ENCODE data around the gene GSTM2. TPM values are rescaled to one million over a fixed set of nuclear protein-coding genes. Genes with fewer than 3 reads are reported as not detected.
"Not testable (repeated sequence)": the region's sequence is repeated elsewhere in the genome, so short reads cannot be mapped to it uniquely, and the experiment has no call there.

The GSTM2 gene
- total and polyA plus RNA-seq, 4 donors: 7.7 to 106 (median 39.6) TPM

DNA sequence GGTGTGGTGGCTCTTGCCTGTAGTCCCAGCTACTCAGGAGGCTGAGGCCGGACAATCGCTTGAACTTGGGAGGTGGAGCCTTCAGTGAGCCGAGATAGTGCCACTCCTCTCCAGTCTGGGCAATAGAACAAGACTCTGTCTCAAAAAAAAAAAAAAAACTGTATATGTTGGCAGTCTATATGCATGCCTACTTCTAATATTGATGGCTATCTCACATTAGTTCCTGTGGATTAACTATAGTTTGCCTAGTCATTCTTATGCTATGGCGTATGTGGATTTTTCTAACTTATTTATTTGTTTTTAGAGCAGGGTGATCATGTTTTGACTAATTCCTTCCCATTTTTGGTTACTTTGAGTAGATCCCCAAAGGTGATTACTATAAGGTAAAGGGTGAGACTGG, 29.2 kb downstream of the GSTM2 start:
- Histone ChIP-seq H3K4me1 (ENCODE audit: control insufficient read depth in 5 of 5, insufficient read depth in 5 of 5, low read length in 5 of 5) (no peaks in the 10 kb centered on the region), H3K27ac (ENCODE audit: low read depth in 1 of 2, low read length in 1 of 2) (no peak overlapping the region), H3K36me3 (ENCODE audit: control insufficient read depth in 4 of 4, insufficient read depth in 4 of 4, low read length in 4 of 4) (peaks cover 0 to 4% (median 0%) of the 10 kb centered on the region in 4 donors), H3K4me3 (no peak overlapping the region), H3K27me3 (ENCODE audit: control insufficient read depth in 3 of 3, insufficient read depth in 3 of 3, low read length in 2 of 3) (no peaks in the 10 kb centered on the region), H3K9me3 (ENCODE audit: control insufficient read depth in 4 of 4, insufficient read depth in 3 of 4, low read length in 3 of 4) (no peaks in the 10 kb centered on the region), H3K9ac (ENCODE audit: insufficient read depth in 1 of 2, low read length in 2 of 2) (no peak overlapping the region)
- TF ChIP-seq, protein P1, sequence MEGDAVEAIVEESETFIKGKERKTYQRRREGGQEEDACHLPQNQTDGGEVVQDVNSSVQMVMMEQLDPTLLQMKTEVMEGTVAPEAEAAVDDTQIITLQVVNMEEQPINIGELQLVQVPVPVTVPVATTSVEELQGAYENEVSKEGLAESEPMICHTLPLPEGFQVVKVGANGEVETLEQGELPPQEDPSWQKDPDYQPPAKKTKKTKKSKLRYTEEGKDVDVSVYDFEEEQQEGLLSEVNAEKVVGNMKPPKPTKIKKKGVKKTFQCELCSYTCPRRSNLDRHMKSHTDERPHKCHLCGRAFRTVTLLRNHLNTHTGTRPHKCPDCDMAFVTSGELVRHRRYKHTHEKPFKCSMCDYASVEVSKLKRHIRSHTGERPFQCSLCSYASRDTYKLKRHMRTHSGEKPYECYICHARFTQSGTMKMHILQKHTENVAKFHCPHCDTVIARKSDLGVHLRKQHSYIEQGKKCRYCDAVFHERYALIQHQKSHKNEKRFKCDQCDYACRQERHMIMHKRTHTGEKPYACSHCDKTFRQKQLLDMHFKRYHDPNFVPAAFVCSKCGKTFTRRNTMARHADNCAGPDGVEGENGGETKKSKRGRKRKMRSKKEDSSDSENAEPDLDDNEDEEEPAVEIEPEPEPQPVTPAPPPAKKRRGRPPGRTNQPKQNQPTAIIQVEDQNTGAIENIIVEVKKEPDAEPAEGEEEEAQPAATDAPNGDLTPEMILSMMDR (IDR thresholded peaks at IDR 0.05; ENCODE audit: control extremely low read depth, extremely low read depth): no peak
- WGBS, 2 donors: 96% methylated on average over 4 of the region's 4 CpGs; no CpG with 5 or more reads in 1 of the 2 donors
- DNase-seq (no peak), ATAC-seq (ENCODE audit: insufficient read depth, low FRiP score) (no peak)

DNA sequence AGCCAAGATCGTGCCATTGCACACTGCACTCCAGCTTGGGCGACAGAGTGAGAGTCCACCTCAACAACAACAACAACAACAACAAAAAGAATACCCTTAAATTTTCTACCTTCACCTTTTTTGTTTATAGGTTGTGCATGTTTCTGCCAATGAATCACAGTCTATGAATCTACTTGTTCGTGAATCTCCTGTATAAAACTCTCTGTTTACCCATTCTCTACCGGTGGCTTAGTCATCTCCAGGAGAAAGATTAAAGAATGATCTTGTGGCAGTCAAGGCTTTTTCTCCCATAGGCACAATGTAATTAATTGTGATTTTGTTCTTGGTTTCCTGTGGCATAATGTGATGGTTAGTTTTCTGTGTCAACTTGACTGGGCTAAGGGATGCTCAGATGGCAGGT, 30.0 kb downstream of the GSTM2 start:
- not testable (repeated sequence) for H3K27me3 ChIP-seq (ENCODE audit: control insufficient read depth in 3 of 3, insufficient read depth in 3 of 3, low read length in 2 of 3); H3K4me3 ChIP-seq; H3K36me3 ChIP-seq (ENCODE audit: control insufficient read depth in 4 of 4, insufficient read depth in 4 of 4, low read length in 4 of 4); H3K9me3 ChIP-seq (ENCODE audit: control insufficient read depth in 4 of 4, insufficient read depth in 3 of 4, low read length in 3 of 4); ATAC-seq (ENCODE audit: insufficient read depth, low FRiP score); H3K9ac ChIP-seq (ENCODE audit: insufficient read depth in 1 of 2, low read length in 2 of 2); H3K4me1 ChIP-seq (ENCODE audit: control insufficient read depth in 5 of 5, insufficient read depth in 5 of 5, low read length in 5 of 5); DNase-seq; H3K27ac ChIP-seq (ENCODE audit: low read depth in 1 of 2, low read length in 1 of 2)
- WGBS, 2 donors: 89% methylated on average over 4 of the region's 4 CpGs; no CpG with 5 or more reads in 1 of the 2 donors

DNA sequence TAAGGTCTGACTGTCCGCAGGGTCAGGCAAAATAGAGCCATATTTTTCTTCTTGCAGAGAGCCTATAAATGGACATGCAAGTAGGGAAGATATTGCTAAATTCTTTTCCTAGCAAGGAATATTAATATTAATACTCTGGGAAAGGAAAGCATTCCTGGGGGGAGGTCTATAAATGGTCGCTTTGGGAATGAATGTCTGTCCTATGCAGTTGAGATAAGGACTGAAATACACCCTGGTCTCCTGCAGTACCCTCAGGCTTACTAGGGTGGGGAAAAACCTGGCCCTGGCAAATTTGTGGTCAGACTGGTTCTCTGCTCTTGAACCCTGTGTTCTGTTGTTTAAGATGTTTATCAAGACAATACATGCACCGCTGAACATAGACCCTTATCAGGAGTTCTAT, 35.1 kb downstream of the GSTM2 start:
- not testable (repeated sequence) for H3K27me3 ChIP-seq (ENCODE audit: control insufficient read depth in 3 of 3, insufficient read depth in 3 of 3, low read length in 2 of 3); H3K36me3 ChIP-seq (ENCODE audit: control insufficient read depth in 4 of 4, insufficient read depth in 4 of 4, low read length in 4 of 4); H3K9me3 ChIP-seq (ENCODE audit: control insufficient read depth in 4 of 4, insufficient read depth in 3 of 4, low read length in 3 of 4); H3K4me3 ChIP-seq; H3K4me1 ChIP-seq (ENCODE audit: control insufficient read depth in 5 of 5, insufficient read depth in 5 of 5, low read length in 5 of 5); H3K9ac ChIP-seq (ENCODE audit: insufficient read depth in 1 of 2, low read length in 2 of 2); ATAC-seq (ENCODE audit: insufficient read depth, low FRiP score); H3K27ac ChIP-seq (ENCODE audit: low read depth in 1 of 2, low read length in 1 of 2)
- WGBS, 2 donors: 85 to 86% methylated on average over 3 of the region's 3 CpGs
- peak in 1 of 3 donors; percentile 0 for DNase-seq

DNA sequence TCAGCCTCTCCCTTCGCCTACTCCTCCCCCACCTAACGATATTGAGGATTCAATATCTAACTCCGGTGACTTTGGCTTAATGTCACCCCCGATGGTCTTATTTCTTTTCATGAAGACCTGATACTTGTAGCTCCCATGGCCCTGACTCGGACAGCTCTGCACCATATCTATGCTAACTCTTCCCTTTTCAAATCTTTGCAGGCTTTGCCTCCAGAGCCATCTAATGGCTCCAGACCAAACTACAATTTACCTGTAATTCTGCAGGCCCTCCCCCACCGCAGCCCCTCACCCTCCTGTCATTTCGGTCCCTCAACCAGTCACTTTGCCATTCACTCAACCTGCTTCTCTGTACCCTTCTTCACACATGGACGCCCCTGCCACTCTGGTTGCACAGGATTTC, 36.3 kb downstream of the GSTM2 start:
- Histone ChIP-seq H3K9me3 (ENCODE audit: control insufficient read depth in 4 of 4, insufficient read depth in 3 of 4, low read length in 3 of 4) (no peaks in the 10 kb centered on the region), H3K36me3 (ENCODE audit: control insufficient read depth in 4 of 4, insufficient read depth in 4 of 4, low read length in 4 of 4) (peaks cover 0 to 4% (median 0%) of the 10 kb centered on the region in 4 donors), H3K4me3 (no peak overlapping the region), H3K27ac (ENCODE audit: low read depth in 1 of 2, low read length in 1 of 2) (no peak overlapping the region), H3K9ac (ENCODE audit: insufficient read depth in 1 of 2, low read length in 2 of 2) (no peak overlapping the region), H3K27me3 (ENCODE audit: control insufficient read depth in 3 of 3, insufficient read depth in 3 of 3, low read length in 2 of 3) (no peaks in the 10 kb centered on the region), H3K4me1 (ENCODE audit: control insufficient read depth in 5 of 5, insufficient read depth in 5 of 5, low read length in 5 of 5) (peaks cover 0 to 3% (median 0%) of the 10 kb centered on the region in 5 donors)
- TF ChIP-seq, protein P1 (IDR thresholded peaks at IDR 0.05; ENCODE audit: control extremely low read depth, extremely low read depth): no peak
- 82 to 84% methylated on average over 8 of the region's 8 CpGs for WGBS, 2 donors
- DNase-seq: peak in 1 of 3 donors; percentile 0
- ATAC-seq (ENCODE audit: insufficient read depth, low FRiP score): no peak
